ENCODE measurements around the gene PRKCA. TPM values are rescaled to one million over a fixed set of nuclear protein-coding genes. Genes with fewer than 3 reads are reported as not detected.

Gene PRKCA
- total and polyA plus RNA-seq, 2 of the 13 experiments (the other 11 are each of a cell fraction or from before 2014, with no cell fraction given), result 18.5 to 21.5 TPM

DNA sequence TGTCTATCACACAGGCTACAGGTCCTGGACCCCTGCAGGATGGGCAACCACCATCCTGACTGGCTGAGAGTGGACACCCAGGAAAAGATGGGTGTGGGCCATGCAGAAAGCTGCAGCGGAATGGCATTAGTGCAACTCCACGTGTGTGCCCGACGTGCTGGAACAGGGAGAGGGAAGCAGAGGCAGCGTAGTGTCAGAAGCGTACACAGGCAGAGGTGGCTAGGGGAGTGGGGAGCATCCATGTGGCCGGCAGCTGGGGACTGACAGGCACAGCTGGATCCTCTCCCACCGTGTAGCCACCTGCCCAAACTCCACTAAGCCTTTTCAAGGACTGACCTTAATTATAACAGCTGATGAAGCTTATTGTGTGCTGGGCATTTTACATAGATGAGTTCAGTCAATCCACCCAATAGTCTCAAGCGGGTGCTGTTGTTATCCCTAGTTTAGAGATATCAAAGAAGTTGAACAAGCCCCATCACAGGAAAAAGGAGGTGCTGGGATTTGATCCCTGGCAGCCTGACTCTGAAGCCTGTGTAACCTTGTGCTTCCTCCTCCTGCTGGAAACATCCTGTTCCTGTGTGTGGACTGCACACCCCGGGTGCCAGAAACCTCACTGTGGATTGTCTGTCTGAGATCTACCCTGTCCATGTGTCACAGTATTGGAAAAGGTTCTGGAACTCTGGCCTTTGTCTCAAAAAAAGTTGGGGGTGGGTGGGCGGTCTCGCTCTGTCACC, 114.0 kb downstream of the PRKCA start (continued):
- TF ChIP-seq MEIS1 (CRISPR knock-in tag; IDR thresholded peaks at IDR 0.05; ENCODE audit: borderline replicate concordance) (peak; percentile 40; the same call in 1 of the 2 replicates), SMAD9 (CRISPR knock-in tag; IDR thresholded peaks at IDR 0.05) (peak; percentile 45; the same call in 1 of the 2 replicates), ZBTB25 (CRISPR knock-in tag; IDR thresholded peaks at IDR 0.05) (no peak), HDAC1 (CRISPR knock-in tag; IDR thresholded peaks at IDR 0.05) (no peak), ZNF598 (CRISPR knock-in tag; IDR thresholded peaks at IDR 0.05; ENCODE audit: borderline replicate concordance) (peak; percentile 60; the same call in 1 of the 2 replicates), PRPF4 (IDR thresholded peaks at IDR 0.05; ENCODE audit: low read depth, low read length, poor library complexity, severe bottlenecking) (peak; percentile 27), HDAC2 (CRISPR knock-in tag; IDR thresholded peaks at IDR 0.05) (0 out of 2 replicates have a peak, but pooled peaks have one; percentile 5), ZNF891 (CRISPR knock-in tag; IDR thresholded peaks at IDR 0.05) (0 out of 2 replicates have a peak, but pooled peaks have one; percentile 36), TAF1 (CRISPR knock-in tag; IDR thresholded peaks at IDR 0.05) (no peak), ZNF367 (CRISPR knock-in tag; IDR thresholded peaks at IDR 0.05; ENCODE audit: borderline replicate concordance) (no peak), ZNF207 (IDR thresholded peaks at IDR 0.05; ENCODE audit: borderline replicate concordance) (no peak), HNF4A (CRISPR knock-in tag; IDR thresholded peaks at IDR 0.05) (peak; percentile 32; the same call in 1 of the 2 replicates), ZNF776 (CRISPR knock-in tag; IDR thresholded peaks at IDR 0.05) (no peak), ZNF121 (CRISPR knock-in tag; IDR thresholded peaks at IDR 0.05) (0 out of 2 replicates have a peak, but pooled peaks have one; percentile 14), PCBP1 (IDR thresholded peaks at IDR 0.05; ENCODE audit: borderline replicate concordance, low read depth, low read length) (no peak), ZNF431 (CRISPR knock-in tag; IDR thresholded peaks at IDR 0.05; ENCODE audit: borderline replicate concordance, low read depth) (0 out of 2 replicates have a peak, but pooled peaks have one; percentile 45), MTERF4 (CRISPR knock-in tag; IDR thresholded peaks at IDR 0.05) (no peak)
- TF ChIP-seq, protein P1, sequence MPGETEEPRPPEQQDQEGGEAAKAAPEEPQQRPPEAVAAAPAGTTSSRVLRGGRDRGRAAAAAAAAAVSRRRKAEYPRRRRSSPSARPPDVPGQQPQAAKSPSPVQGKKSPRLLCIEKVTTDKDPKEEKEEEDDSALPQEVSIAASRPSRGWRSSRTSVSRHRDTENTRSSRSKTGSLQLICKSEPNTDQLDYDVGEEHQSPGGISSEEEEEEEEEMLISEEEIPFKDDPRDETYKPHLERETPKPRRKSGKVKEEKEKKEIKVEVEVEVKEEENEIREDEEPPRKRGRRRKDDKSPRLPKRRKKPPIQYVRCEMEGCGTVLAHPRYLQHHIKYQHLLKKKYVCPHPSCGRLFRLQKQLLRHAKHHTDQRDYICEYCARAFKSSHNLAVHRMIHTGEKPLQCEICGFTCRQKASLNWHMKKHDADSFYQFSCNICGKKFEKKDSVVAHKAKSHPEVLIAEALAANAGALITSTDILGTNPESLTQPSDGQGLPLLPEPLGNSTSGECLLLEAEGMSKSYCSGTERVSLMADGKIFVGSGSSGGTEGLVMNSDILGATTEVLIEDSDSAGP (CRISPR knock-in tag; IDR thresholded peaks at IDR 0.05; ENCODE audit: borderline replicate concordance), result peak; percentile 54; the same call in 1 of the 2 replicates
- TF ChIP-seq, protein P2, sequence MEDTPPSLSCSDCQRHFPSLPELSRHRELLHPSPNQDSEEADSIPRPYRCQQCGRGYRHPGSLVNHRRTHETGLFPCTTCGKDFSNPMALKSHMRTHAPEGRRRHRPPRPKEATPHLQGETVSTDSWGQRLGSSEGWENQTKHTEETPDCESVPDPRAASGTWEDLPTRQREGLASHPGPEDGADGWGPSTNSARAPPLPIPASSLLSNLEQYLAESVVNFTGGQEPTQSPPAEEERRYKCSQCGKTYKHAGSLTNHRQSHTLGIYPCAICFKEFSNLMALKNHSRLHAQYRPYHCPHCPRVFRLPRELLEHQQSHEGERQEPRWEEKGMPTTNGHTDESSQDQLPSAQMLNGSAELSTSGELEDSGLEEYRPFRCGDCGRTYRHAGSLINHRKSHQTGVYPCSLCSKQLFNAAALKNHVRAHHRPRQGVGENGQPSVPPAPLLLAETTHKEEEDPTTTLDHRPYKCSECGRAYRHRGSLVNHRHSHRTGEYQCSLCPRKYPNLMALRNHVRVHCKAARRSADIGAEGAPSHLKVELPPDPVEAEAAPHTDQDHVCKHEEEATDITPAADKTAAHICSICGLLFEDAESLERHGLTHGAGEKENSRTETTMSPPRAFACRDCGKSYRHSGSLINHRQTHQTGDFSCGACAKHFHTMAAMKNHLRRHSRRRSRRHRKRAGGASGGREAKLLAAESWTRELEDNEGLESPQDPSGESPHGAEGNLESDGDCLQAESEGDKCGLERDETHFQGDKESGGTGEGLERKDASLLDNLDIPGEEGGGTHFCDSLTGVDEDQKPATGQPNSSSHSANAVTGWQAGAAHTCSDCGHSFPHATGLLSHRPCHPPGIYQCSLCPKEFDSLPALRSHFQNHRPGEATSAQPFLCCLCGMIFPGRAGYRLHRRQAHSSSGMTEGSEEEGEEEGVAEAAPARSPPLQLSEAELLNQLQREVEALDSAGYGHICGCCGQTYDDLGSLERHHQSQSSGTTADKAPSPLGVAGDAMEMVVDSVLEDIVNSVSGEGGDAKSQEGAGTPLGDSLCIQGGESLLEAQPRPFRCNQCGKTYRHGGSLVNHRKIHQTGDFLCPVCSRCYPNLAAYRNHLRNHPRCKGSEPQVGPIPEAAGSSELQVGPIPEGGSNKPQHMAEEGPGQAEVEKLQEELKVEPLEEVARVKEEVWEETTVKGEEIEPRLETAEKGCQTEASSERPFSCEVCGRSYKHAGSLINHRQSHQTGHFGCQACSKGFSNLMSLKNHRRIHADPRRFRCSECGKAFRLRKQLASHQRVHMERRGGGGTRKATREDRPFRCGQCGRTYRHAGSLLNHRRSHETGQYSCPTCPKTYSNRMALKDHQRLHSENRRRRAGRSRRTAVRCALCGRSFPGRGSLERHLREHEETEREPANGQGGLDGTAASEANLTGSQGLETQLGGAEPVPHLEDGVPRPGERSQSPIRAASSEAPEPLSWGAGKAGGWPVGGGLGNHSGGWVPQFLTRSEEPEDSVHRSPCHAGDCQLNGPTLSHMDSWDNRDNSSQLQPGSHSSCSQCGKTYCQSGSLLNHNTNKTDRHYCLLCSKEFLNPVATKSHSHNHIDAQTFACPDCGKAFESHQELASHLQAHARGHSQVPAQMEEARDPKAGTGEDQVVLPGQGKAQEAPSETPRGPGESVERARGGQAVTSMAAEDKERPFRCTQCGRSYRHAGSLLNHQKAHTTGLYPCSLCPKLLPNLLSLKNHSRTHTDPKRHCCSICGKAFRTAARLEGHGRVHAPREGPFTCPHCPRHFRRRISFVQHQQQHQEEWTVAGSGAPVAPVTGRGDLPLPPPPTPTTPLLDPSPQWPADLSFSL (CRISPR knock-in tag; IDR thresholded peaks at IDR 0.05), result 0 out of 2 replicates have a peak, but pooled peaks have one; percentile 0

All from HepG2 (cell line).